H1 (cell line): ENCODE measurements around the gene RASGEF1B. TPM values are rescaled to one million over a fixed set of nuclear protein-coding genes. Genes with fewer than 3 reads are reported as not detected.

Experiments
- CTCF ChIA-PET: fragments of 300-600 bp; sonication (Branson Sonifier 250); formaldehyde crosslinking; loops from one replicate; lab custom pipeline; 2021; ENCODE audit not compliant: partially characterized antibody; lab: Charles Lee
- POLR2A ChIA-PET: fragments of 300-600 bp; sonication (Branson Sonifier 250); formaldehyde crosslinking; loops from one replicate; lab custom pipeline; 2021; ENCODE audit warnings: inconsistent platforms; ENCODE audit not compliant: partially characterized antibody; lab: Charles Lee
- DNase-seq, 2 experiments: peaks; one replicate each; pipeline versions ENCODE4 v3.0.0 to v3.0.0-alpha.2; 2010 to 2022; ENCODE audit warnings: low spot score in 2 of 2, low read depth in 1 of 2, mixed read lengths in 1 of 2
- FAIRE-seq: peaks from 2 replicates; lab custom pipeline; 2011; peaks lifted over from hg19 to GRCh38; lab: Jason Lieb, UNC
- H2AFZ ChIP-seq: 2 replicates; pipeline ENCODE4 v1.8.1; 2012; ENCODE audit warnings: low read length, inconsistent platforms
- H2AK5ac ChIP-seq: 2 replicates; pipeline ENCODE4 v1.6.1; 2013; ENCODE audit warnings: low read depth, low read length
- H2BK120ac ChIP-seq: replicated peaks from 2 replicates; pipeline ENCODE3; 2013; ENCODE audit warnings: low read depth, low read length, inconsistent platforms
- H2BK12ac ChIP-seq: 2 replicates; pipeline ENCODE4 v1.6.1; 2013; ENCODE audit warnings: low read depth, low read length
- H2BK15ac ChIP-seq: 2 replicates; pipeline ENCODE4 v1.6.1; 2013; ENCODE audit warnings: low read length
- H2BK20ac ChIP-seq: 2 replicates; pipeline ENCODE4 v1.6.1; 2013; ENCODE audit warnings: low read length
- H2BK5ac ChIP-seq: 2 replicates; pipeline ENCODE4 v1.6.1; 2013; ENCODE audit warnings: low read depth, low read length
- H3K14ac ChIP-seq: 2 replicates; pipeline ENCODE4 v1.6.1; 2013; ENCODE audit warnings: inconsistent platforms; ENCODE audit not compliant: insufficient read length
- H3K18ac ChIP-seq: 2 replicates; pipeline ENCODE4 v1.6.1; 2013; ENCODE audit warnings: low read length; ENCODE audit errors: extremely low read depth
- H3K23ac ChIP-seq: 2 replicates; pipeline ENCODE4 v1.6.1; 2013; ENCODE audit warnings: inconsistent platforms; ENCODE audit not compliant: insufficient read length
- H3K23me2 ChIP-seq: 2 replicates; pipeline ENCODE4 v1.6.1; 2013; ENCODE audit warnings: low read depth, low read length
- H3K27ac ChIP-seq: 2 replicates; pipeline ENCODE4 v1.6.1; 2011; ENCODE audit warnings: low read depth, low read length, inconsistent platforms
- H3K27me3 ChIP-seq, 4 experiments: replicated peaks in 1 of 4; 1 replicate in 1 of 4; 2 replicates in 3 of 4; pipeline versions ENCODE4 v1.6.1 to v1.8.1; 2011 to 2013; ENCODE audit warnings: low read length in 3 of 4, mild to moderate bottlenecking in 3 of 4, inconsistent platforms in 2 of 4, mixed read lengths in 2 of 4, moderate library complexity in 1 of 4; ENCODE audit not compliant: control insufficient read depth in 3 of 4, insufficient read depth in 3 of 4; ENCODE audit errors: extremely low read depth in 1 of 4
- H3K36me3 ChIP-seq, 4 experiments: 2 replicates each; pipeline versions ENCODE4 v1.6.1 to v1.8.1; 2011 to 2013; ENCODE audit warnings: mild to moderate bottlenecking in 4 of 4, low read length in 3 of 4, moderate library complexity in 2 of 4, control low read depth in 1 of 4, inconsistent platforms in 1 of 4; ENCODE audit not compliant: insufficient read depth in 4 of 4, control insufficient read depth in 2 of 4
- H3K4ac ChIP-seq: replicated peaks from 2 replicates; pipeline ENCODE3; 2013; ENCODE audit warnings: low read length, low read depth, mixed read lengths, inconsistent platforms; ENCODE audit not compliant: insufficient read length
- H3K4me1 ChIP-seq, 4 experiments: replicated peaks in 1 of 4; 1 replicate in 1 of 4; 2 replicates in 3 of 4; pipeline versions ENCODE4 v1.6.1 to v1.8.1; 2011 to 2013; ENCODE audit warnings: low read length in 3 of 4, inconsistent platforms in 2 of 4, mixed read lengths in 1 of 4; ENCODE audit not compliant: insufficient read depth in 4 of 4, control insufficient read depth in 3 of 4
- H3K4me2 ChIP-seq, 2 experiments: 2 replicates each; pipeline versions ENCODE4 v1.6.1 to v1.8.1; 2011 to 2013; ENCODE audit warnings: low read depth in 2 of 2, low read length in 2 of 2, control low read depth in 1 of 2, inconsistent platforms in 1 of 2, mild to moderate bottlenecking in 1 of 2; ENCODE audit not compliant: insufficient read depth in 1 of 2
- H3K4me3 ChIP-seq, 4 experiments: fragments of 200-600, 300-600 bp in 1 of 4; sonication (generic), shearing (Covaris generic), sonication (Bioruptor Twin) in 1 of 4; 2 replicates each; pipeline versions ENCODE4 v1.5.1 to v1.8.1; 2011 to 2016; ENCODE audit warnings: low read length in 4 of 4, low read depth in 3 of 4, control low read depth in 2 of 4, inconsistent platforms in 2 of 4, mild to moderate bottlenecking in 2 of 4, mixed read lengths in 1 of 4, moderate library complexity in 1 of 4; ENCODE audit not compliant: insufficient read depth in 2 of 4; ENCODE audit errors: extremely low read depth in 1 of 4
- H3K56ac ChIP-seq: replicated peaks from 2 replicates; pipeline ENCODE3; 2013; ENCODE audit warnings: low read depth, mild to moderate bottlenecking, mixed read lengths, low read length, inconsistent platforms; ENCODE audit not compliant: insufficient read length
- H3K79me1 ChIP-seq: 2 replicates; pipeline ENCODE4 v1.6.1; 2013; ENCODE audit warnings: low read depth, low read length, control low read depth
- H3K79me2 ChIP-seq, 2 experiments: 2 replicates each; pipeline versions ENCODE4 v1.6.1 to v1.8.1; 2012 to 2013; ENCODE audit warnings: low read length in 2 of 2, mild to moderate bottlenecking in 2 of 2, inconsistent platforms in 1 of 2; ENCODE audit not compliant: insufficient read depth in 2 of 2, control insufficient read depth in 1 of 2
- H3K9ac ChIP-seq, 4 experiments: replicated peaks in 1 of 4; 1 replicate in 1 of 4; 2 replicates in 3 of 4; pipeline versions ENCODE4 v1.6.1 to v1.8.1; 2011 to 2013; ENCODE audit warnings: low read depth in 3 of 4, low read length in 3 of 4, control low read depth in 2 of 4, mild to moderate bottlenecking in 2 of 4, moderate library complexity in 2 of 4, inconsistent platforms in 1 of 4; ENCODE audit errors: extremely low read depth in 1 of 4
- H3K9me3 ChIP-seq, 2 experiments: 2 replicates each; pipeline versions ENCODE4 v1.6.1 to v1.8.1; 2012 to 2013; ENCODE audit warnings: mild to moderate bottlenecking in 2 of 2, moderate library complexity in 2 of 2, control low read depth in 1 of 2, inconsistent platforms in 1 of 2, low read depth in 1 of 2, low read length in 1 of 2, mixed read lengths in 1 of 2; ENCODE audit not compliant: insufficient read depth in 2 of 2
- H4K20me1 ChIP-seq, 2 experiments: replicated peaks in 1 of 2; 2 replicates each; pipeline versions ENCODE3 to v1.8.1; 2011 to 2013; ENCODE audit warnings: inconsistent platforms in 2 of 2, low read length in 2 of 2, mild to moderate bottlenecking in 1 of 2; ENCODE audit not compliant: insufficient read depth in 2 of 2, control insufficient read depth in 1 of 2
- H4K5ac ChIP-seq: 2 replicates; pipeline ENCODE4 v1.6.1; 2013; ENCODE audit warnings: low read length, low read depth, mixed read lengths, inconsistent platforms; ENCODE audit not compliant: insufficient read length
- H4K8ac ChIP-seq: 2 replicates; pipeline ENCODE4 v1.8.0; 2013; ENCODE audit warnings: mild to moderate bottlenecking, moderate library complexity, low read length, inconsistent platforms; ENCODE audit not compliant: insufficient read depth; ENCODE audit errors: extremely low read depth
- H4K91ac ChIP-seq: replicated peaks from 2 replicates; pipeline ENCODE3; 2013; ENCODE audit warnings: low read length, mixed read lengths, inconsistent platforms; ENCODE audit not compliant: insufficient read length
- E2F6 ChIP-seq: IDR thresholded peaks from 2 replicates; pipeline ENCODE4 v1.6.1; 2012; ENCODE audit warnings: inconsistent platforms
- HDAC2 ChIP-seq, 2 experiments: fragments of 300-600 bp in 1 of 2; sonication (generic) in 1 of 2; IDR thresholded peaks; 2 replicates each; pipeline ENCODE4 v1.6.1; 2011 to 2012; ENCODE audit warnings: low read depth in 2 of 2, low read length in 2 of 2, mild to moderate bottlenecking in 2 of 2, moderate library complexity in 2 of 2, borderline replicate concordance in 1 of 2, inconsistent platforms in 1 of 2
- JUN ChIP-seq: IDR thresholded peaks from 2 replicates; pipeline ENCODE4 v1.6.1; 2011; ENCODE audit warnings: low read depth, mild to moderate bottlenecking, improper control_type of control experiment, low read length
- POLR2A ChIP-seq, 2 experiments: IDR thresholded peaks; 1 replicate in 1 of 2; 2 replicates in 1 of 2; pipeline ENCODE4 v1.6.1; 2011; ENCODE audit warnings: low read depth in 2 of 2, low read length in 2 of 2, mild to moderate bottlenecking in 2 of 2; ENCODE audit errors: control extremely low read depth in 1 of 2
- POU5F1 ChIP-seq: IDR thresholded peaks from 2 replicates; pipeline ENCODE4 v1.6.1; 2011; ENCODE audit warnings: low read depth, mild to moderate bottlenecking, low read length, moderate library complexity
- RBBP5 ChIP-seq: IDR thresholded peaks from 2 replicates; pipeline ENCODE4 v1.7.1; 2012; ENCODE audit warnings: low read depth, mild to moderate bottlenecking, inconsistent platforms, low read length, moderate library complexity, borderline replicate concordance
- RXRA ChIP-seq: IDR thresholded peaks from 2 replicates; pipeline ENCODE4 v1.6.1; 2011; ENCODE audit warnings: low read depth, mild to moderate bottlenecking, low read length, moderate library complexity; ENCODE audit not compliant: insufficient read depth
- SIRT6 ChIP-seq: IDR thresholded peaks from one replicate; pipeline ENCODE4 v1.7.1; 2012; ENCODE audit warnings: low read length, inconsistent platforms
- SP2 ChIP-seq: IDR thresholded peaks from 2 replicates; pipeline ENCODE4 v1.6.1; 2012; ENCODE audit warnings: mild to moderate bottlenecking, low read length, inconsistent platforms
- TAF1 ChIP-seq: IDR thresholded peaks from 2 replicates; pipeline ENCODE4 v1.6.1; 2011; ENCODE audit warnings: mild to moderate bottlenecking, low read depth, low read length
- WGBS, 2 experiments: shearing (Covaris generic) in 1 of 2; methylation state at CpG; one replicate each; pipeline versions ENCODE4 v1.1.6 to v1.1.7; 2013 to 2015; ENCODE audit warnings: low lambda C conversion rate in 2 of 2, mixed read lengths in 2 of 2, inconsistent platforms in 1 of 2, low coverage in 1 of 2, missing lambda C conversion rate in 1 of 2; ENCODE audit not compliant: insufficient replicate concordance in 2 of 2, insufficient coverage in 1 of 2, insufficient read length in 1 of 2; ENCODE audit errors: extremely low coverage in 1 of 2, missing lambda C conversion rate in 1 of 2; 5-methylcytosine and 5-hydroxymethylcytosine counted together
- polyA plus RNA-seq, 7 experiments: library from polyadenylated mRNA; depleted of rRNA in 3 of 7; stranded (reverse) in 5 of 7; unstranded in 2 of 7; fragments of >200 nt in 5 of 7; fragments of 200-250 nt in 2 of 7; gene quantifications; 1 replicate in 5 of 7; 2 replicates in 1 of 7; 4 replicates in 1 of 7; pipeline versions ENCODE4 v1.2.1 to v1.2.3, GENCODE V29; 2011 to 2013; ENCODE audit warnings: missing spikeins in 2 of 7, mixed read lengths in 2 of 7
- total RNA-seq: library from RNA; stranded (reverse); fragmentation: NEBNext Ultra II Directional; extraction: Animal tissue kit (Norgen Biotek cat#: 25700); gene quantifications from 2 replicates; pipeline ENCODE4 v1.2.1, GENCODE V29; 2021

The RASGEF1B gene
- total and polyA plus RNA-seq, 2 of the 8 experiments (the other 6 are each of a cell fraction or from before 2014, with no cell fraction given), result 1.6 to 4.7 TPM

- H2AFZ ChIP-seq, result no peak overlapping the region
- H3K23me2 ChIP-seq, result peaks cover 12% of the 10 kb centered on the region
- H3K4me1 ChIP-seq, result peaks cover 0 to 3% (median 0%) of the 10 kb centered on the region in 4 experiments; a peak in 2 of 7 replicates
- no peaks in the 10 kb centered on the region for H3K36me3 ChIP-seq
- no peak overlapping the region for H2BK15ac ChIP-seq
- H2BK12ac ChIP-seq, result no peak overlapping the region
- no peak overlapping the region for H2BK20ac ChIP-seq
- H3K9me3 ChIP-seq, result no peaks in the 10 kb centered on the region
- peaks cover 0 to 4% of the 10 kb centered on the region in 2 experiments for H4K20me1 ChIP-seq
- H3K56ac ChIP-seq, result no peak overlapping the region
- no peak overlapping the region for H3K4me3 ChIP-seq
- H4K5ac ChIP-seq, result no peak overlapping the region
- no peak overlapping the region for H3K23ac ChIP-seq
- H3K9ac ChIP-seq, result no peak overlapping the region
- no peak overlapping the region for H3K4ac ChIP-seq
- POLR2A ChIA-PET, result no interaction called here
- no peak overlapping the region for H2BK120ac ChIP-seq
- no peak overlapping the region for H4K91ac ChIP-seq
- no peak overlapping the region for H3K14ac ChIP-seq
- CTCF ChIA-PET, result interaction anchor here (0.6 to 6.1 kb wide), 51 partner anchors 8 to 801 kb away, joined by 3 to 47 read pairs (median 4); no protein-coding TSS in a partner anchor
- no peak for TF ChIP-seq SIRT6
- TF ChIP-seq TAF1, result no peak
- TF ChIP-seq JUN, result no peak
- no peak for TF ChIP-seq SP2
- TF ChIP-seq E2F6, result no peak
- TF ChIP-seq RXRA, result no peak
- TF ChIP-seq HDAC2 (IDR thresholded peaks at IDR 0.05; ENCODE audit: borderline replicate concordance in 1 of 2, low read depth in 2 of 2, low read length in 2 of 2), result no peak
- no peak for TF ChIP-seq RBBP5
- TF ChIP-seq POU5F1, result no peak
- no peak for TF ChIP-seq POLR2A (IDR thresholded peaks at IDR 0.05; ENCODE audit: control extremely low read depth in 1 of 2, low read depth in 2 of 2, low read length in 2 of 2)
- no peak overlapping the region for H3K18ac ChIP-seq
- no peak overlapping the region for H3K27ac ChIP-seq
- DNase-seq (no peak), FAIRE-seq (no peak)
- H3K27me3 ChIP-seq, result peaks cover 2 to 10% (median 7%) of the 10 kb centered on the region in 4 experiments; a peak in 6 of 7 replicates
- H3K4me2 ChIP-seq, result no peak overlapping the region
- WGBS, 2 experiments, result 8% methylated on average over 1 of the region's 1 CpG; no CpG with 5 or more reads in 1 of the 2 experiments
- no peak overlapping the region for H2AK5ac ChIP-seq
- no peaks in the 10 kb centered on the region; a peak in 1 of 4 replicates for H3K79me2 ChIP-seq
- no peaks in the 10 kb centered on the region for H3K79me1 ChIP-seq
- H4K8ac ChIP-seq, result no peak overlapping the region
- no peak overlapping the region for H2BK5ac ChIP-seq
These were observed 4.1 kb downstream of the RASGEF1B start for GRCh38 chr4:81467672-81467964.
